HG03442 (cell line): ENCODE data around the gene ST8SIA5.

Source experiments
- ATAC-seq: cut with Tn5 transposase; IDR thresholded peaks from one replicate; pipeline ENCODE4 v1.9.1; 2021; ENCODE audit warnings: mild to moderate bottlenecking, moderate library complexity; ENCODE audit not compliant: unreplicated experiment

ST8SIA5 gene

DNA sequence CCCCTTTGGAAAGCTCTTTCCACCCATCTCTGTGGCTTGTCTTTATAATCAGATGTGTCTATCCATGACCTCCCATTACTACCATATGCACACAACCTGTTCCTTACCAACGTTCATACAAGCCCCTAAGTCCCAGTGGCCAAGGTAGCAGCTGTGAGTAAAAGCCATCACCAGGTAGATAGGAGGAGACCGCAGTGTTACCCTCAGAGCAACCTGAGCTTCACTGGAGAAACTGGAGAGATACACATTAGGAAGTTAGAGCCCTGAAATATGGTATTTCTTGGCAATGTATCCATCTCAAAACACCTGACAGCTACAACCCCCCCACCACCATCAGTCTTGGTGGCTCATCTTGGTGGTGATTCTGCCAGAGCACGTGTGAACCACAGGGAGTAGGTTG, 125.9 kb downstream of the ST8SIA5 start:
- ATAC-seq = no peak

DNA sequence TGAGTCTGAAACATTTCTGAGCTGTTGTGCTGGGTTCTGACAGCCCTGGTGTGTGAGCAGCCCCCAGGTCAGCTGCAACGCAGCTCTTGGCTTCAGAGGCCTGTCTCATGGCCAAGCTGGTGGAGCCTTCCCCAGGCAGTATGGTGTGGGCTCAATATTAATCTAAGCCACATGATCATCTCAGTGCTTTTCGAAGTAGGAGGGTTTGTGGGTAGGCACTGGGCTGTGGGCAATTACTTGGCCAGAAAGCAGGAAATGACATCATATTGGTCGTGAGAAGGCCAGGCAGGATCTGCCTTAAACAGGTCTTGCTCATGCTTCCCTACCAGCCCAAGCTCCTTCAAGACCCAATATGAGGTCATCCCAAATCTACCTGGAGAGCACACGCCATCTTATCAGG, 126.7 kb downstream of the ST8SIA5 start:
- no peak for ATAC-seq

DNA sequence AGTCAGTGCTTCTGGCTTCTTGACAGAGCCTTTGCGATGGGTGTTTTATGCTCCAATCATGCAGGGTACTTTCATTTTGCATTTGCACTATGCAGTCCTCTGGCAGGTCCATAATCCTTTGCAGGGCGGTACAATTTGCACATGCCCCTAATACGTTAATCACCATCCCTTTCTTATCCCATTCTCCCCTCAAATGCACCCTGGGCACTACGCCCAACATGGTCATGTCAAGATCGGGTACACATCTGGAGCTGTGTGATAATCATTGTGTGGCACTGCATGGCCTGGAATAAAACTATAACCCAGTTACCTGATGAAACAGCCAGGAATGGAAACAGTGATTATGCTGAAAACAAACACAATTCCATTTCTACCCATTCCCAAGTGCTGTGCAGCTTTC, 127.5 kb downstream of the ST8SIA5 start:
- ATAC-seq = no peak

DNA sequence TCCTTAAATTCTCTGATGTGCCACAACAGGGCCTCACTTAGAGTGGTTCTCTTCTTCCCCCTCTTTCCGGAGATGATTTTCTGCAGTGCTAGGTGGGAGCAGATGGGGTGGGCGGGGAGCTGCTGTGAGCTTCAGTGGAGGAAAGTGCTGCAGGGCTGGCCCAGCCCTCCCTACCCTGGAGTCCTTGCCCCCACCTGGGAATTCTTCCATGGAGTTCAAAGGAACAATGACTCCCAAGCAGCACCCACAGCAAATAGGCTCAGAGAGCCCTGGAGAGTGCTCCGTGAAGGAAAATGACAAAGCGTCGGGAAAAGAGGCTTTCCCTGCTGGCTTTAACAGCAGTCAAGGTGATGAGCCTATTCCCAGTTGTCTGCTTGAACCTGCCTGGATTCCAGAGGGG, 128.6 kb downstream of the ST8SIA5 start:
- ATAC-seq = no peak

DNA sequence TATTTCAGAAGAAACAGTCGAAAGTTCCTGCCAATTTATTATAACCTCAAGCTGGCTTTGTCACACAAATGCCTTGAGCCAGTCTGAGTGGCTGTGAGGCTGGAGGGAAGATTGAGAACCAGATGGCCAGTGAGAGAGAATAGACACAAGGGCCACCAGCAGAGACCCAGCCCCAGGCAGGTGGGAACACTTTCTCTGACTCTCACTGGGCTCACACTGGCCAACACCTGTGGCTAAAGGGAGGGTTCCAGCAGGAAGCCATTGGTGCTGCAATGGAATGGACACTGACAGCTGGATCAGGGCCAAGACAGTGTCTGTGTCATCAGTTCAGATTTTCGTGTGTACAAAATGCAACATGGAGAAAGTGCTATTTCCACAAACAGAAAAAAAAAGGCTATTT, 129.7 kb downstream of the ST8SIA5 start:
- ATAC-seq = no peak

DNA sequence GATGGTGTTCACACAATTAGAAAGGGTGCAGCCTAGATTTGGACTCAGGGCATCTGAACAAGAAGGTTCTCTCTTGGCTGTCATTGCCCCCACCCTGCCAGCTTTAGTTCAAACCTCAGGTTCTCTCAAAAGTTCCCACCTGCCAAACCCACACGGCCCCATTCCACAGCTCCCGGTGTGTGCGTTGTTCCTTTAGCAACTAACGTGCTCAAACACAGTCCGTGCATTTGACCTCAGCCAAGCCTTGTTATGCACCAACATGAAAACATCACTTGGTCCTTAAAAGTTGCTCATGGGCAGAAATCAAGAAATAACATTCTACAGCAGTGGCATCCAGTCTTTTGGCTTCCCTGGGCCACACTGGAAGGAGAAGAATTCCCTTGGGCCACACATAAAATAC, 131.8 kb downstream of the ST8SIA5 start:
- no peak for ATAC-seq

DNA sequence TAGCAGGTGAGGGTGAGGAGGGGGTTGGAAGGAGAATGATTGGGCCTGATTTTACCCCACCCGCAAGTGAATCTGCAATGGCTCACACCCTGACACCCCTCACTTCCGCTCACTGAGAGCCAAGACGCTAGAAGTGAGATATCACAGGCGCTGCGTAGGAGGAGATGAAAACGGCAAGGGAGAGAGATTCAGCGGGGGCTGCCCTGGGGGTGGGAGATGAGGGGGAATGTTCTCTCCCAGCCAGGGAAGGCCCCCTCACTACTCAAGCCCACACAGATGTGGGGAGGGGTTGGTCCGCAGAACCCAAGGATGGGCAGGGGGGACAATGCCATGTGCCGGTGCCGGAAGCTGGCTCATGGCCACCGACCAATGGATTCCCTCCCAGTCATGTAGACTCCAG, 132.7 kb downstream of the ST8SIA5 start:
- no peak for ATAC-seq

DNA sequence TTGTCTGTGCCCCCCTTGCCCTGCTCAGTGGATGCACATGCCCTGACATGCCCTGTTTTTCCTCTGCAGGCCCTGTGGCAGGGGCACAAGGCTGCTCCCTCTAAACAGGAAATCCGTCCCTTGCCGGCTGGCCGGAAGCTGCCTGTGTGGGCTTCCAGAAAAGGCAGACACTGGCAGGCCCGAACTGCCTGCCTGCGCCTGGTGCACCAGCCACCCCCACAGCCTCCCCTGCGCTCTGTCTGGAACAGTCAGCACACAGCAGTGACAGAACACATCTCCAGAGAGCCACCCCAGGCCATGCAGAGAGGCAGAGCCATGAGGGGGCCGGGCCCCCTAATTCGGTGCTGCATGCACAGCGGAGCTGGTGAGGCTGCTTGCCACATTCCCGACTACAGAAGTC, 133.3 kb downstream of the ST8SIA5 start:
- ATAC-seq = no peak

DNA sequence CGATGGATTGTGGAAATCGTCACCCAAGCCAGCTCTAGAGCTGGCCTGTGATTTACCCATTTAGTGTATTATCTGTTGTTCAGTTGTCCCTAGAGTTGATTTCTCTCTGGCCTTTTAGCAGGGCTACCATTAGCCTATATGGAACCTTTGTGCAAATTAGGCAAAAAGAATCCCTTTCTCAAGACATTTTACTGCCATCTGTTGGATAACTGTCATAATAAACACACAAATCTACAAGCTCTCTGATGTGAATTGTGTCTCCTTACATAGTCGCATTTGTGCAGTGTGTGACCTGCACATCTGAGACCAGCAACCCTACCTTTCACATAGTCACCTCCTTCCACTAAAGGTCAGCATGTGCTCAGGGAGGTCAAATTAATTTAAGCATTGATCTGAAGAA, 133.9 kb downstream of the ST8SIA5 start:
- ATAC-seq = no peak

DNA sequence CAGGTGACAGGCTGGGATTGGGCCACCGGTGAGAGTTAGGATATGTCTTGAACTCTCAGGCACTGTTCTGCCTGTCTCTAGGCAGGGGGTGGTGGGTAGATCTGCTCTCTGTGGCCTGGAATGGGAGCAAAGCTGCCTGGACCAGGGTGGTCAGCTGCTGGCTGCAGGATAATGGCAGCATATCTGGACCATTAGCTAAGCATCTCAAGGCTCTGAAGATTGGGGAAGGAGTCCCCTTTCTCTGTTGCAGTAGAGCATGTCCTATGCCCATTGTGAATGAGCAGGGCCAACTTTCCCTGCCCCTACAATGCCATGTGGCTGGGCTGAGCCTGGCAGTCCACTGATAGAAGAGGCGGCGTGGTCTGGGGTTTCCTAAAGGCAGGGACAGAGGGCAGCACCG, 134.4 kb downstream of the ST8SIA5 start:
- no peak for ATAC-seq

DNA sequence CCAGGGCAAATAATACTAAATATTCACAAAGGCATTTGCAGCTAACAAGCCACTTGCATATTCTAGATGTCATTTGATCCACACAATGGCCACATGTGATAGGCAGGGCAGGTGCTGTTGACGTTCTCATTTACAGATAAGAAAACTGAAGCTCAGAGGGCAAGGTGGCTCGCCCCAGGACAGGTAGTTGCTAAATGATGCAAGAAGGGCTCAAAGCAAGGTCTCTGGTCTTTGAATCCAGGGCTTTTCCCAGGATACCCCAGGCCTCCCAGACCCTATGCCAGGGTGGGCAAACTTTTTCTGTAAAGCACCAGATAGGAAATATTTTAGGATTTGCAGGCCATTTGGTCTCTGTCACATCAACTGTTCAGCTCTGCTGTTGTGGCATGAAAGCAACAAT, 135.0 kb downstream of the ST8SIA5 start:
- ATAC-seq = no peak

DNA sequence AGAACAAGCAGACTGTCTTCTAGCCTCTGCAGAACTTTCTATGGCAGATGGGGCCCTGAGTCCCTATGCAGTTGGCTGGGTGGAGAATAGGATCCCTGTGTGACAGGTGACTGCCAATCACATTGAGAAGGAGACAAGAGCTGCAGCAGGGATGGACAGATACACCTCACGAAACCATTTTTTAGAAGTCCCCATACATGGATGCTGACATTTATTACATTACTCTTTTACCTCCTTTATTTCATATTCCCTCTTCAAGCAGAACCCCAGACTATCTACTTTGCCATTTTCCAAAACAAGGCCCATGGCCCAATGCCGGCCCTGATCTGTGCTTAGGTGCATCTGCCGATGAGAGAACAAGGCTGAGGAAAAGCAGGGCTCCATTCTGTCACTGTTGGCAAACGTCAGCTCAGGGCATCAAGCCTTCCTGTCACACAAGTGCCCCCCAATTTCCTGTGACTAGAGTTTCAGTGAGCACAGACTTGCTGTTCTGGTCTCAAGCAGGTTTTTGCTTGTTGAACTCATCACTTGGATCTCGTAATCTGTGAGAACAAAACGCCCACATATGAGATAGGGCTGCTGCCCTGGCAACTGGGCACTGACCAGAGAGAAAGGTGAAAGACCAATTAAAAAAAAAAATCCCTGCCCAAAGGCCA, 135.6 kb downstream of the ST8SIA5 start:
- no peak for ATAC-seq

DNA sequence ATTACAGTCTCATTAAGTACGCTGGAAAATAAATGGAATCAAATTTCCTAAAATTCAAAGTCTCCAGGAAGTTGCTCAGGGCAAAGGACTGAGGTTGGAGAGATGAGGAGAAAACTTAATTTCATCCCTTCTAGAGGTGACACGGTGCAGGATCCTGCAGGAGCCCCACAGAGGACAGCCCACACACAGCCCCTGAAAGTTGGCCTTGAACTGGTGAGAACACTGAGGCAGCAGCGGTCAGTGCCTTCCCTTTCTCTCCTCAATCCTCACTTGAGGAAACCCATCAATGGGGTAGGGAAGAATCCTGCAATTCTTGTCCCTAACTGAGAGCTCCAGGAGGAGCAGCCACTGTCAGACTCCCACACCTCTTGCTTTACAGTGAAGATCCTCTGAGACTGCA, 137.3 kb downstream of the ST8SIA5 start:
- no peak for ATAC-seq
